ENCODE measurements around the gene CEP20. TPM values are rescaled to one million over a fixed set of nuclear protein-coding genes. Genes with fewer than 3 reads are reported as not detected.

Gene CEP20
- total and polyA plus RNA-seq, 3 donors from 2014 or later: 32.4 to 70.6 (median 45.1) TPM

GRCh38 chr16:15876503-15876902 lies 11.9 kb downstream of the CEP20 start:
- Histone ChIP-seq H3K36me3 (ENCODE audit: low read depth, missing control alignments) (no peaks in the 10 kb centered on the region), H3K27me3 (no peaks in the 10 kb centered on the region), H3K9me3 (no peaks in the 10 kb centered on the region), H3K27ac (no peak overlapping the region), H3K4me1 (peaks cover 4% of the 10 kb centered on the region), H3K4me3 (no peak overlapping the region)
- no peak for TF ChIP-seq POLR2A (IDR thresholded peaks at IDR 0.05)
- no peak for TF ChIP-seq CTCF (IDR thresholded peaks at IDR 0.05)
- intact Hi-C loops (cut with DNase I; ENCODE audit: low total_unique reads): no loop called here
- WGBS, 2 donors: 86 to 87% methylated on average over 5 of the region's 5 CpGs
- DNase-seq: no peak

GRCh38 chr16:15874745-15875314 lies 13.6 kb downstream of the CEP20 start:
- H3K27me3 ChIP-seq: no peaks in the 10 kb centered on the region
- H3K27ac ChIP-seq: no peak overlapping the region
- H3K4me1 ChIP-seq: peaks cover 4% of the 10 kb centered on the region
- H3K36me3 ChIP-seq (ENCODE audit: low read depth, missing control alignments): no peaks in the 10 kb centered on the region
- no peaks in the 10 kb centered on the region for H3K9me3 ChIP-seq
- 44 to 46% methylated on average over 7 of the region's 7 CpGs for WGBS, 2 donors
- intact Hi-C loops (cut with DNase I; ENCODE audit: low total_unique reads): no loop called here
- H3K4me3 ChIP-seq: no peak overlapping the region
- TF ChIP-seq POLR2A (IDR thresholded peaks at IDR 0.05) (no peak), CTCF (IDR thresholded peaks at IDR 0.05) (peak; percentile 39 to 74 (median 61))
- DNase-seq: peak; percentile 80

- Histone ChIP-seq H3K27me3 (no peaks in the 10 kb centered on the region), H3K36me3 (ENCODE audit: low read depth, missing control alignments) (no peaks in the 10 kb centered on the region), H3K4me1 (peaks cover 4% of the 10 kb centered on the region), H3K27ac (no peak overlapping the region), H3K9me3 (no peaks in the 10 kb centered on the region), H3K4me3 (no peak overlapping the region)
- no peak for DNase-seq
- 67 to 91% methylated on average over 1 of the region's 1 CpG for WGBS, 2 donors
- no peak for TF ChIP-seq POLR2A (IDR thresholded peaks at IDR 0.05)
- TF ChIP-seq CTCF (IDR thresholded peaks at IDR 0.05): no peak
- intact Hi-C loops (cut with DNase I; ENCODE audit: low total_unique reads): no loop called here
Observed at GRCh38 chr16:15873737-15874136, 14.7 kb downstream of the CEP20 start.

GRCh38 chr16:15873301-15873700 lies 15.1 kb downstream of the CEP20 start:
- intact Hi-C loops (cut with DNase I; ENCODE audit: low total_unique reads): no loop called here
- no peak for DNase-seq
- H3K9me3 ChIP-seq: no peaks in the 10 kb centered on the region
- H3K36me3 ChIP-seq (ENCODE audit: low read depth, missing control alignments): no peaks in the 10 kb centered on the region
- H3K4me3 ChIP-seq: no peak overlapping the region
- no peaks in the 10 kb centered on the region for H3K27me3 ChIP-seq
- no peak overlapping the region for H3K27ac ChIP-seq
- TF ChIP-seq CTCF (IDR thresholded peaks at IDR 0.05) (no peak), POLR2A (IDR thresholded peaks at IDR 0.05) (no peak)
- 84% methylated on average over 2 of the region's 2 CpGs for WGBS, 2 donors
- peaks cover 4% of the 10 kb centered on the region for H3K4me1 ChIP-seq

GRCh38 chr16:15870011-15870410 lies 18.4 kb downstream of the CEP20 start:
- WGBS, 2 donors: 83 to 91% methylated on average over 5 of the region's 5 CpGs
- peaks cover 4% of the 10 kb centered on the region for H3K36me3 ChIP-seq (ENCODE audit: low read depth, missing control alignments)
- no peak for TF ChIP-seq CTCF (IDR thresholded peaks at IDR 0.05)
- TF ChIP-seq POLR2A (IDR thresholded peaks at IDR 0.05): no peak
- no peak for DNase-seq
- H3K4me1 ChIP-seq: peaks cover under 1% of the 10 kb centered on the region
- H3K4me3 ChIP-seq: no peak overlapping the region
- no peak overlapping the region for H3K27ac ChIP-seq
- intact Hi-C loops (cut with DNase I; ENCODE audit: low total_unique reads): no loop called here
- H3K9me3 ChIP-seq: no peaks in the 10 kb centered on the region
- H3K27me3 ChIP-seq: no peaks in the 10 kb centered on the region
